ENCODE results near the gene EEF1B2. TPM values are rescaled to one million over a fixed set of nuclear protein-coding genes. Genes with fewer than 3 reads are reported as not detected.

The EEF1B2 gene
- total and polyA plus RNA-seq, 2 of the 13 experiments (the other 11 are each of a cell fraction or from before 2014, with no cell fraction given): 1,284 to 1,731 TPM

GRCh38 chr2:206160125-206160806, 571 bp downstream of the EEF1B2 start (continued):
- TF ChIP-seq REST (IDR thresholded peaks at IDR 0.05; ENCODE audit: borderline replicate concordance in 1 of 2, low read depth in 1 of 2, low read length in 2 of 2): peak in 1 of 2 experiments; percentile 13; a peak in 1 of 4 replicates
- no peak; the same call in 1 of the 2 replicates for TF ChIP-seq HIVEP1 (CRISPR knock-in tag; IDR thresholded peaks at IDR 0.05)
- TF ChIP-seq SP4 (CRISPR knock-in tag; IDR thresholded peaks at IDR 0.05): no peak; the same call in 1 of the 2 replicates
- TF ChIP-seq SKI (IDR thresholded peaks at IDR 0.05; ENCODE audit: partially characterized antibody): no peak
- TF ChIP-seq KAT7 (CRISPR knock-in tag; IDR thresholded peaks at IDR 0.05; ENCODE audit: borderline replicate concordance): 0 out of 2 replicates have a peak, but pooled peaks have one; percentile 28
- no peak for TF ChIP-seq ZNF367 (CRISPR knock-in tag; IDR thresholded peaks at IDR 0.05; ENCODE audit: borderline replicate concordance)
- TF ChIP-seq ZMYM2 (CRISPR knock-in tag; IDR thresholded peaks at IDR 0.05): peak; percentile 56; the same call in 1 of the 2 replicates
- TF ChIP-seq FOXK1 (CRISPR knock-in tag; IDR thresholded peaks at IDR 0.05; ENCODE audit: borderline replicate concordance, low read depth): 0 out of 2 replicates have a peak, but pooled peaks have one; percentile 32
- no peak for TF ChIP-seq ZNF766 (CRISPR knock-in tag; IDR thresholded peaks at IDR 0.05; ENCODE audit: borderline replicate concordance)
